HCT116 (cell line): Measurements from ENCODE around the gene TGFBR3L. TPM values are rescaled to one million over a fixed set of nuclear protein-coding genes. Genes with fewer than 3 reads are reported as not detected.

Experiments used
- ATAC-seq: fragments of 200-7000 bp; cut with Tn5 transposase; 2 replicates; pipeline ENCODE4 v1.9.1; 2020; ENCODE audit warnings: mild to moderate bottlenecking, moderate library complexity
- BruUV-seq: library from RNA; stranded (reverse); fragments of 400-500 nt; replicated peaks from 2 replicates; lab custom pipeline; 2021; lab: Mats Ljungman, UMichigan
- CTCF ChIA-PET: fragments of 300-600 bp; sonication (Branson Sonifier 250); formaldehyde crosslinking; loops from one replicate; lab custom pipeline; 2021; ENCODE audit warnings: antibody characterized with exemption; lab: Charles Lee
- POLR2A ChIA-PET: fragments of 300-600, 350-600 bp; sonication (Branson Sonifier 250); formaldehyde crosslinking; loops from one replicate; lab custom pipeline; 2021; ENCODE audit warnings: antibody characterized with exemption; lab: Charles Lee
- RAD21 ChIA-PET, 2 experiments: fragments of 300-600 bp; sonication (Branson Sonifier 250); formaldehyde crosslinking; loops; one replicate each; lab custom pipeline; 2023; ENCODE audit warnings: low total read pairs in 2 of 2; ENCODE audit not compliant: uncharacterized antibody in 2 of 2, unreplicated experiment in 2 of 2, low non-redundant PET in 1 of 2; lab: Charles Lee
- DNase-seq: peaks from one replicate; pipeline ENCODE4 v3.0.0-alpha.2; 2010; ENCODE audit warnings: low read depth, low spot score
- H2AFZ ChIP-seq: fragments of 200-600 bp; shearing (Covaris generic), sonication (generic); 2 replicates; pipeline ENCODE4 v1.6.1; 2017; ENCODE audit warnings: low read depth, mixed run types, mixed read lengths, antibody characterized with exemption, low read length; ENCODE audit not compliant: poor library complexity, severe bottlenecking
- H3K27ac ChIP-seq: 2 replicates; pipeline ENCODE4 v1.5.1; 2012; ENCODE audit warnings: low read depth, low read length
- H3K27me3 ChIP-seq: fragments of 200-600 bp; sonication (generic); 2 replicates; pipeline ENCODE4 v1.6.1; 2016; ENCODE audit warnings: mixed run types, low read length, mixed read lengths; ENCODE audit not compliant: insufficient read depth
- H3K36me3 ChIP-seq, 2 experiments: fragments of 200-500 bp in 1 of 2; fragments of 200-600 bp in 1 of 2; sonication (Bioruptor generic) in 1 of 2; sonication (generic) in 1 of 2; 2 replicates each; pipeline versions ENCODE4 v1.5.1 to v1.6.1; 2014 to 2016; ENCODE audit warnings: low read length in 2 of 2, inconsistent platforms in 1 of 2, mixed read lengths in 1 of 2, mixed run types in 1 of 2; ENCODE audit not compliant: insufficient read depth in 2 of 2, control insufficient read depth in 1 of 2
- H3K4me1 ChIP-seq, 2 experiments: fragments of 200-600 bp in 1 of 2; sonication (generic) in 1 of 2; 2 replicates each; pipeline versions ENCODE4 v1.5.1 to v1.6.1; 2012 to 2017; ENCODE audit warnings: low read length in 2 of 2, inconsistent platforms in 1 of 2, mild to moderate bottlenecking in 1 of 2, mixed read lengths in 1 of 2, mixed run types in 1 of 2, moderate library complexity in 1 of 2; ENCODE audit not compliant: insufficient read depth in 2 of 2, control insufficient read depth in 1 of 2
- H3K4me2 ChIP-seq: fragments of 200-600 bp; sonication (generic); 2 replicates; pipeline ENCODE4 v1.6.1; 2017; ENCODE audit warnings: mixed run types, low read length, mixed read lengths
- H3K4me3 ChIP-seq, 2 experiments: fragments of 200-600 bp in 1 of 2; sonication (generic) in 1 of 2; replicated peaks in 1 of 2; 2 replicates each; pipeline ENCODE4 v1.5.1; 2011 to 2016; ENCODE audit warnings: low read length in 2 of 2, control low read depth in 1 of 2, low read depth in 1 of 2, mild to moderate bottlenecking in 1 of 2, mixed read lengths in 1 of 2, mixed run types in 1 of 2
- H3K79me2 ChIP-seq: fragments of 200-600 bp; sonication (generic); 2 replicates; pipeline ENCODE4 v1.6.1; 2017; ENCODE audit warnings: mild to moderate bottlenecking, mixed run types, low read length, moderate library complexity, mixed read lengths; ENCODE audit not compliant: insufficient read depth
- H3K9ac ChIP-seq: fragments of 200-600 bp; sonication (generic); 2 replicates; pipeline ENCODE4 v1.6.1; 2016; ENCODE audit warnings: low read length, mixed read lengths
- H3K9me2 ChIP-seq: fragments of 200-600 bp; sonication (generic), shearing (Covaris generic); 2 replicates; pipeline ENCODE4 v1.6.1; 2017; ENCODE audit warnings: mixed run types, mild to moderate bottlenecking, moderate library complexity; ENCODE audit not compliant: insufficient read depth
- H3K9me3 ChIP-seq, 2 experiments: fragments of 200-500 bp in 1 of 2; fragments of 200-600 bp in 1 of 2; sonication (Bioruptor generic) in 1 of 2; sonication (generic) in 1 of 2; 2 replicates each; pipeline ENCODE4 v1.6.1; 2014 to 2017; ENCODE audit warnings: low read length in 2 of 2, mixed read lengths in 2 of 2, inconsistent platforms in 1 of 2, low read depth in 1 of 2, mild to moderate bottlenecking in 1 of 2, mixed run types in 1 of 2, moderate library complexity in 1 of 2; ENCODE audit not compliant: control insufficient read depth in 1 of 2, insufficient read depth in 1 of 2
- H4K20me1 ChIP-seq: fragments of 200-600 bp; sonication (generic), shearing (Covaris generic); 2 replicates; pipeline ENCODE4 v1.6.1; 2017; ENCODE audit warnings: mixed run types, mild to moderate bottlenecking, moderate library complexity; ENCODE audit not compliant: insufficient read depth
- CEBPB ChIP-seq: IDR thresholded peaks from 2 replicates; pipeline ENCODE4 v1.6.1; 2012; ENCODE audit warnings: low read depth
- EGR1 ChIP-seq: IDR thresholded peaks from 2 replicates; pipeline ENCODE4 v1.6.1; 2012; ENCODE audit warnings: low read depth
- ELF1 ChIP-seq: IDR thresholded peaks from 2 replicates; pipeline ENCODE4 v1.6.1; 2012; ENCODE audit warnings: low read depth, borderline replicate concordance
- EZH2 ChIP-seq: fragments of 200-600 bp; sonication (generic); IDR thresholded peaks from 2 replicates; pipeline ENCODE4 v1.6.1; 2017; ENCODE audit warnings: antibody characterized with exemption, mixed run types
- EZH2phosphoT487 ChIP-seq: fragments of 200-600 bp; IDR thresholded peaks from 2 replicates; pipeline ENCODE4 v1.6.1; 2018; ENCODE audit warnings: antibody characterized with exemption, borderline replicate concordance
- FOSL1 ChIP-seq: IDR thresholded peaks from 2 replicates; pipeline ENCODE4 v1.6.1; 2012; ENCODE audit warnings: low read depth
- JUND ChIP-seq: IDR thresholded peaks from 2 replicates; pipeline ENCODE4 v1.6.1; 2012
- POLR2A ChIP-seq: IDR thresholded peaks from 2 replicates; pipeline ENCODE4 v1.7.0; 2011; ENCODE audit warnings: borderline replicate concordance; ENCODE audit not compliant: insufficient read depth, insufficient read length; ENCODE audit errors: extremely low read depth
- POLR2AphosphoS5 ChIP-seq: IDR thresholded peaks from 2 replicates; pipeline ENCODE4 v1.6.1; 2011; ENCODE audit warnings: mild to moderate bottlenecking, low read depth, low read length, moderate library complexity
- SIN3A ChIP-seq: IDR thresholded peaks from 2 replicates; pipeline ENCODE4 v1.6.1; 2012; ENCODE audit warnings: low read depth
- TCF7L2 ChIP-seq: IDR thresholded peaks from 2 replicates; pipeline ENCODE4 v1.7.0; 2011; ENCODE audit warnings: borderline replicate concordance, inconsistent platforms; ENCODE audit not compliant: insufficient read depth, insufficient read length; ENCODE audit errors: extremely low read depth
- ZNF274 ChIP-seq: fragments of 200-500 bp; sonication (Bioruptor generic); IDR thresholded peaks from 2 replicates; pipeline ENCODE4 v1.6.1; 2014; ENCODE audit warnings: mild to moderate bottlenecking, low read depth, low read length, inconsistent platforms
- intact Hi-C: fragments of 100-400 bp; cut with micrococcal nuclease; formaldehyde crosslinking; loops from 2 replicates; pipeline ENCODE4 v1.10.0; 2022
- total RNA-seq: library from RNA; stranded (reverse); gene quantifications from one replicate; pipeline ENCODE4 v1.2.1, GENCODE V29; 2021; ENCODE audit not compliant: unreplicated experiment
- TF ChIP-seq, protein P1 (sequence below): IDR thresholded peaks from 2 replicates; pipeline ENCODE4 v1.6.1; 2012
- TF ChIP-seq, protein P2 (sequence below): IDR thresholded peaks from 2 replicates; pipeline ENCODE4 v1.6.1; 2012; ENCODE audit warnings: low read depth

Gene TGFBR3L
- total RNA-seq, 1 experiment from 2014 or later, result 30.9 TPM

DNA sequence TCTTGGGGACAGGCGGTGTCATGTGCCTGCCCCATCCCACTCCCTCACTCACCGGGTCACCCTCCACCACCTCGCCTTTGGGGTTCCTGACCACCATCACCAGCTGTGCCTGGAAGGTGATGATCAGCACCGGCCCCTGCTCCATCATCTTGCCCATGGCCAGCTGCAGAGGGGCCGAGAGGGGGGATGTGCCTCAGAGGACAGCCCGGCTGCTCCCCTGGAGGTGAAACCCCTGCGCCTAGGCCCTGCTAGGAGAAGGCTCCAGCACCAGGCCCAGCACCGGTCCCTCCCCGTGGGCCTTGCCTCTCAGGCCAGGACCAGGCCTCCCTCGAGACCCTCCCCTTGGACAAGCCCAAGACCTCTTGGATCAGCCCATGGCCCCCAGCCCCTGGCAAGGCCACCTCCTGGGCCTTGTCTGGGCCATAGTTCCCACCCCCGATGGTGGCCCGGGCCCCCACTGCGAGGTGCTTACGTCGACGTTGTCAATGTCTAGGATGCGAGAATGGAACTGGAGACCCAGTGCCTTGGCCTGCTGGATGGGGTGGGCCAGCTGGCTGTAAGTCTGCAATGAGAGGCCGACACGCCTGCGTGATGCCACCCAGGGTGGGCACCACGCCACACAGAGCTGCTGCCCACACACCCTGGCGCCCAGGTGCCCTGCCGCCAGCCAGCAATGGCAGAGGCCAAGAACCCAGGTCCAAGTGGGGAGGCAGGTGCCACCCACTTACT lies 13.1 kb downstream of the TGFBR3L start:
- peaks cover 22 to 52% of the 10 kb centered on the region in 2 experiments for H3K4me1 ChIP-seq
- ATAC-seq (no peak), DNase-seq (no peak)
- peak overlapping the region; percentile 26; the same call in 1 of the 2 replicates for H3K9ac ChIP-seq
- RAD21 ChIA-PET, result no interaction called here
- H3K36me3 ChIP-seq, result peaks cover 9 to 14% of the 10 kb centered on the region in 2 experiments
- no peak overlapping the region for H2AFZ ChIP-seq
- CTCF ChIA-PET, result interaction anchor here (1.3 to 1.5 kb wide), 2 partner anchors 17 to 231 kb away, joined by 3 read pairs; no protein-coding TSS in a partner anchor
- no peaks in the 10 kb centered on the region for H4K20me1 ChIP-seq
- BruUV-seq, result no TSS peak
- POLR2A ChIA-PET, result no interaction called here
- peak overlapping the region; percentile 57 for H3K27ac ChIP-seq
- TF ChIP-seq POLR2AphosphoS5 (peak; percentile 17; the same call in 1 of the 2 replicates), TCF7L2 (no peak)
- no peaks in the 10 kb centered on the region for H3K9me3 ChIP-seq
- H3K79me2 ChIP-seq, result no peaks in the 10 kb centered on the region
- H3K4me3 ChIP-seq, result no peak overlapping the region
- H3K4me2 ChIP-seq, result peak overlapping the region; percentile 55; the same call in 1 of the 2 replicates
- no peaks in the 10 kb centered on the region for H3K27me3 ChIP-seq
- no peaks in the 10 kb centered on the region for H3K9me2 ChIP-seq
- intact Hi-C loops, result no loop called here

DNA sequence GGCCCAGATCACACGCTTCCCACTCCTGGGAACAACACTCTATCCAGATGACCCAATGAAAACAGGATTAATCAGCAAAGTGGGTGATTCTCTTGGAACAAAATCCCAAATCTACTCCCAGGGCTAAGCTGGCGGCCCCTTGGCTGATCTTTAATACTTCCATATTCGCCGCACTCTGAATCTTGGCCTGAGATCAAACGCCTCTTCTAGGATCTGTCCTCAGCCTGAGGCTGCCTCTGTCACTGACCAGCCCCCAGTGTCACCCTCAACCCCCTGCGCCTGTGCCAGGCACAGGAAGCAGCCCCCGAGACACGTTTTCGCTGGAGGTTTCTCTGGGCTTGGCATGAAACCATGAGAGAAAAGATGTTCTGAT lies 13.7 kb downstream of the TGFBR3L start:
- H3K79me2 ChIP-seq, result no peaks in the 10 kb centered on the region
- peak overlapping the region; percentile 55 for H3K4me2 ChIP-seq
- intact Hi-C loops, result no loop called here
- H4K20me1 ChIP-seq, result no peaks in the 10 kb centered on the region
- POLR2A ChIA-PET, result interaction anchor here (2.5 to 3.4 kb wide), 2 partner anchors 8 to 16 kb away, joined by 17 read pairs; partner anchors contain the start of genes SNAPC2 and TIMM44
- CTCF ChIA-PET, result interaction anchor here (0.9 to 2.1 kb wide), 4 partner anchors 10 to 230 kb away, joined by 3 to 4 read pairs (median 4); no protein-coding TSS in a partner anchor
- RAD21 ChIA-PET, result interaction anchor here in 1 of 2 experiments (0.6 kb wide), 1 partner anchor 8 kb away, joined by 6 read pairs; the partner anchor contains the start of gene SNAPC2
- H2AFZ ChIP-seq, result no peak overlapping the region
- no peaks in the 10 kb centered on the region for H3K9me3 ChIP-seq
- TF ChIP-seq, protein P1, sequence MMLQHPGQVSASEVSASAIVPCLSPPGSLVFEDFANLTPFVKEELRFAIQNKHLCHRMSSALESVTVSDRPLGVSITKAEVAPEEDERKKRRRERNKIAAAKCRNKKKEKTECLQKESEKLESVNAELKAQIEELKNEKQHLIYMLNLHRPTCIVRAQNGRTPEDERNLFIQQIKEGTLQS, result no peak
- TF ChIP-seq, protein P2, sequence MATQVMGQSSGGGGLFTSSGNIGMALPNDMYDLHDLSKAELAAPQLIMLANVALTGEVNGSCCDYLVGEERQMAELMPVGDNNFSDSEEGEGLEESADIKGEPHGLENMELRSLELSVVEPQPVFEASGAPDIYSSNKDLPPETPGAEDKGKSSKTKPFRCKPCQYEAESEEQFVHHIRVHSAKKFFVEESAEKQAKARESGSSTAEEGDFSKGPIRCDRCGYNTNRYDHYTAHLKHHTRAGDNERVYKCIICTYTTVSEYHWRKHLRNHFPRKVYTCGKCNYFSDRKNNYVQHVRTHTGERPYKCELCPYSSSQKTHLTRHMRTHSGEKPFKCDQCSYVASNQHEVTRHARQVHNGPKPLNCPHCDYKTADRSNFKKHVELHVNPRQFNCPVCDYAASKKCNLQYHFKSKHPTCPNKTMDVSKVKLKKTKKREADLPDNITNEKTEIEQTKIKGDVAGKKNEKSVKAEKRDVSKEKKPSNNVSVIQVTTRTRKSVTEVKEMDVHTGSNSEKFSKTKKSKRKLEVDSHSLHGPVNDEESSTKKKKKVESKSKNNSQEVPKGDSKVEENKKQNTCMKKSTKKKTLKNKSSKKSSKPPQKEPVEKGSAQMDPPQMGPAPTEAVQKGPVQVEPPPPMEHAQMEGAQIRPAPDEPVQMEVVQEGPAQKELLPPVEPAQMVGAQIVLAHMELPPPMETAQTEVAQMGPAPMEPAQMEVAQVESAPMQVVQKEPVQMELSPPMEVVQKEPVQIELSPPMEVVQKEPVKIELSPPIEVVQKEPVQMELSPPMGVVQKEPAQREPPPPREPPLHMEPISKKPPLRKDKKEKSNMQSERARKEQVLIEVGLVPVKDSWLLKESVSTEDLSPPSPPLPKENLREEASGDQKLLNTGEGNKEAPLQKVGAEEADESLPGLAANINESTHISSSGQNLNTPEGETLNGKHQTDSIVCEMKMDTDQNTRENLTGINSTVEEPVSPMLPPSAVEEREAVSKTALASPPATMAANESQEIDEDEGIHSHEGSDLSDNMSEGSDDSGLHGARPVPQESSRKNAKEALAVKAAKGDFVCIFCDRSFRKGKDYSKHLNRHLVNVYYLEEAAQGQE, result no peak
- TF ChIP-seq ZNF274, result no peak
- no peak for TF ChIP-seq JUND
- no peak for TF ChIP-seq SIN3A
- TF ChIP-seq POLR2A, result no peak
- no peak for TF ChIP-seq CEBPB
- no peak for TF ChIP-seq EZH2
- TF ChIP-seq EGR1, result no peak
- no peak for TF ChIP-seq ELF1
- TF ChIP-seq FOSL1, result no peak
- no peak for TF ChIP-seq EZH2phosphoT487
- H3K9me2 ChIP-seq, result no peaks in the 10 kb centered on the region
- H3K9ac ChIP-seq, result peak overlapping the region; percentile 26
- peaks cover 22 to 52% of the 10 kb centered on the region in 2 experiments for H3K4me1 ChIP-seq
- H3K27me3 ChIP-seq, result no peaks in the 10 kb centered on the region
- no peak overlapping the region for H3K4me3 ChIP-seq
- no peak for DNase-seq
- no peak for ATAC-seq
- BruUV-seq, result no TSS peak
- peaks cover 14 to 15% of the 10 kb centered on the region in 2 experiments; a peak in 3 of 4 replicates for H3K36me3 ChIP-seq
- peak overlapping the region; percentile 57 for H3K27ac ChIP-seq
